ENCODE measurements around the gene CIB4.

- TF ChIP-seq, protein P1, sequence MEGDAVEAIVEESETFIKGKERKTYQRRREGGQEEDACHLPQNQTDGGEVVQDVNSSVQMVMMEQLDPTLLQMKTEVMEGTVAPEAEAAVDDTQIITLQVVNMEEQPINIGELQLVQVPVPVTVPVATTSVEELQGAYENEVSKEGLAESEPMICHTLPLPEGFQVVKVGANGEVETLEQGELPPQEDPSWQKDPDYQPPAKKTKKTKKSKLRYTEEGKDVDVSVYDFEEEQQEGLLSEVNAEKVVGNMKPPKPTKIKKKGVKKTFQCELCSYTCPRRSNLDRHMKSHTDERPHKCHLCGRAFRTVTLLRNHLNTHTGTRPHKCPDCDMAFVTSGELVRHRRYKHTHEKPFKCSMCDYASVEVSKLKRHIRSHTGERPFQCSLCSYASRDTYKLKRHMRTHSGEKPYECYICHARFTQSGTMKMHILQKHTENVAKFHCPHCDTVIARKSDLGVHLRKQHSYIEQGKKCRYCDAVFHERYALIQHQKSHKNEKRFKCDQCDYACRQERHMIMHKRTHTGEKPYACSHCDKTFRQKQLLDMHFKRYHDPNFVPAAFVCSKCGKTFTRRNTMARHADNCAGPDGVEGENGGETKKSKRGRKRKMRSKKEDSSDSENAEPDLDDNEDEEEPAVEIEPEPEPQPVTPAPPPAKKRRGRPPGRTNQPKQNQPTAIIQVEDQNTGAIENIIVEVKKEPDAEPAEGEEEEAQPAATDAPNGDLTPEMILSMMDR (IDR thresholded peaks at IDR 0.05) = no peak
- TF ChIP-seq POLR2AphosphoS5 (IDR thresholded peaks at IDR 0.05) (no peak), EP300 (IDR thresholded peaks at IDR 0.05) (no peak), POLR2A (IDR thresholded peaks at IDR 0.05) (no peak)
Measured at GRCh38 chr2:26557244-26557925, 83.8 kb downstream of the CIB4 start.

All from sigmoid colon (tissue), 4 donors.